CD4-positive, alpha-beta T cell (primary cell): ENCODE measurements around the gene HORMAD2. TPM values are rescaled to one million over a fixed set of nuclear protein-coding genes. Genes with fewer than 3 reads are reported as not detected.

Experiments
- ATAC-seq: fragments of 200-7000 bp; cut with Tn5 transposase; one replicate; pipeline ENCODE4 v1.10.0; 2022; ENCODE audit warnings: mild to moderate bottlenecking; ENCODE audit not compliant: poor library complexity
- CTCF ChIA-PET: fragments of 350-600 bp; sonication (Branson Sonifier 250); formaldehyde crosslinking; loops from one replicate; lab custom pipeline; 2021; ENCODE audit warnings: antibody characterized with exemption, inconsistent platforms; lab: Charles Lee
- POLR2A ChIA-PET: fragments of 350-600 bp; sonication (Branson Sonifier 250); formaldehyde crosslinking; loops from one replicate; lab custom pipeline; 2021; ENCODE audit warnings: antibody characterized with exemption, inconsistent platforms; lab: Charles Lee
- DNase-seq, 14 experiments: peaks; one replicate each; pipeline ENCODE4 v3.0.0-alpha.2; 2013 to 2020; ENCODE audit warnings: mixed read lengths in 2 of 14
- H3K27ac ChIP-seq, 2 donors: one replicate each; pipeline versions ENCODE4 v1.5.1 to v1.7.0; 2013; ENCODE audit warnings: low read length in 2 of 2, low read depth in 1 of 2, mild to moderate bottlenecking in 1 of 2
- H3K27me3 ChIP-seq, 2 experiments: 1 replicate in 1 of 2; 2 replicates in 1 of 2; pipeline versions ENCODE4 v1.6.1 to v1.7.0; 2013; ENCODE audit warnings: low read length in 2 of 2, control low read depth in 1 of 2, mild to moderate bottlenecking in 1 of 2, moderate library complexity in 1 of 2; ENCODE audit not compliant: insufficient read depth in 2 of 2, control insufficient read depth in 1 of 2
- H3K36me3 ChIP-seq: one replicate; pipeline ENCODE4 v1.6.1; 2013; ENCODE audit warnings: low read length, control low read depth; ENCODE audit not compliant: insufficient read depth
- H3K4me1 ChIP-seq: one replicate; pipeline ENCODE4 v1.6.1; 2013; ENCODE audit warnings: low read length, control low read depth; ENCODE audit not compliant: insufficient read depth
- H3K4me3 ChIP-seq: one replicate; pipeline ENCODE4 v1.5.1; 2013; ENCODE audit warnings: mild to moderate bottlenecking, low read length, moderate library complexity
- H3K9me3 ChIP-seq, 2 experiments: 1 replicate in 1 of 2; 2 replicates in 1 of 2; pipeline versions ENCODE4 v1.6.1 to v1.7.0; 2013; ENCODE audit warnings: low read length in 2 of 2, mild to moderate bottlenecking in 2 of 2, control low read depth in 1 of 2, moderate library complexity in 1 of 2; ENCODE audit not compliant: control insufficient read depth in 1 of 2, insufficient read depth in 1 of 2
- H3K27ac Mint-ChIP-seq: one replicate; pipeline ENCODE4 v1.8.0; 2020; ENCODE audit warnings: mixed read lengths
- H3K27me3 Mint-ChIP-seq: one replicate; pipeline ENCODE4 v1.8.0; 2021; ENCODE audit warnings: mixed read lengths
- H3K36me3 Mint-ChIP-seq: one replicate; pipeline ENCODE4 v1.8.0; 2021; ENCODE audit warnings: low read depth, mixed read lengths
- H3K4me1 Mint-ChIP-seq: one replicate; pipeline ENCODE4 v1.8.0; 2021; ENCODE audit warnings: low read depth, mixed read lengths
- H3K4me3 Mint-ChIP-seq: one replicate; pipeline ENCODE4 v1.8.0; 2020; ENCODE audit warnings: mild to moderate bottlenecking, mixed read lengths
- H3K9me3 Mint-ChIP-seq: one replicate; pipeline ENCODE4 v1.8.0; 2020; ENCODE audit warnings: mixed read lengths
- CTCF ChIP-seq: fragments of 200-600 bp; IDR thresholded peaks from one replicate; pipeline ENCODE4 v1.8.0; 2022; ENCODE audit warnings: antibody characterized with exemption, mild to moderate bottlenecking
- intact Hi-C, 2 experiments: fragments of 100-400 bp; cut with DNase I in 1 of 2; cut with micrococcal nuclease in 1 of 2; formaldehyde crosslinking; loops; one replicate each; pipeline versions ENCODE4 v1.15.1 to v1.9.0; 2023 to 2025; cut with DNase I, micrococcal nuclease
- total RNA-seq, 174 experiments: library from RNA in 2 of 174; stranded (reverse) in 2 of 174; gene quantifications; one replicate each; pipeline ENCODE4 v1.2.3 and lab custom pipeline; 2021 to 2026

The HORMAD2 gene
- total RNA-seq, 2 experiments from 2014 or later: not detected

GRCh38 chr22:30208631-30209603 lies 128.7 kb downstream of the HORMAD2 start:
- no peak for DNase-seq
- Histone ChIP-seq H3K27me3 (no peaks in the 10 kb centered on the region), H3K36me3 (no peaks in the 10 kb centered on the region), H3K4me3 (no peak overlapping the region), H3K4me1 (peaks cover 16% of the 10 kb centered on the region), H3K9me3 (no peaks in the 10 kb centered on the region), H3K27ac (no peak overlapping the region)
- POLR2A ChIA-PET: interaction anchor here (1.2 kb wide), 1 partner anchor 326 kb away, joined by 3 read pairs; the partner anchor contains the start of gene MTMR3
- H3K9me3 Mint-ChIP-seq: no peaks in the 10 kb centered on the region
- H3K27me3 Mint-ChIP-seq: no peaks in the 10 kb centered on the region
- H3K27ac Mint-ChIP-seq: no peak overlapping the region
- no peak for ATAC-seq
- no peak overlapping the region for H3K4me3 Mint-ChIP-seq
- no peaks in the 10 kb centered on the region for H3K36me3 Mint-ChIP-seq
- intact Hi-C loops: no loop called here
- TF ChIP-seq CTCF: no peak
- CTCF ChIA-PET: no interaction called here
- peaks cover 12% of the 10 kb centered on the region for H3K4me1 Mint-ChIP-seq

GRCh38 chr22:30209642-30210041 lies 129.4 kb downstream of the HORMAD2 start:
- no peaks in the 10 kb centered on the region for H3K36me3 Mint-ChIP-seq
- H3K27ac ChIP-seq: no peak overlapping the region
- H3K36me3 ChIP-seq: no peaks in the 10 kb centered on the region
- ATAC-seq: no peak
- H3K27me3 ChIP-seq: no peaks in the 10 kb centered on the region
- H3K27ac Mint-ChIP-seq: no peak overlapping the region
- peaks cover 16% of the 10 kb centered on the region for H3K4me1 ChIP-seq
- H3K4me3 ChIP-seq: no peak overlapping the region
- TF ChIP-seq CTCF: no peak
- ChIA-PET CTCF (no interaction called here), POLR2A (no interaction called here)
- H3K9me3 Mint-ChIP-seq: no peaks in the 10 kb centered on the region
- H3K4me3 Mint-ChIP-seq: no peak overlapping the region
- intact Hi-C loops: no loop called here
- H3K9me3 ChIP-seq: no peaks in the 10 kb centered on the region
- no peaks in the 10 kb centered on the region for H3K27me3 Mint-ChIP-seq
- no peak for DNase-seq
- H3K4me1 Mint-ChIP-seq: peaks cover 13% of the 10 kb centered on the region

- intact Hi-C loops: no loop called here
- no peak for ATAC-seq
- TF ChIP-seq CTCF: no peak
- peaks cover 16% of the 10 kb centered on the region for H3K4me1 ChIP-seq
- H3K27me3 ChIP-seq: no peaks in the 10 kb centered on the region
- CTCF ChIA-PET: no interaction called here
- H3K36me3 ChIP-seq: no peaks in the 10 kb centered on the region
- no peak overlapping the region for H3K27ac Mint-ChIP-seq
- H3K4me3 Mint-ChIP-seq: no peak overlapping the region
- no peaks in the 10 kb centered on the region for H3K27me3 Mint-ChIP-seq
- DNase-seq: peak in 2 of 14 experiments; percentile 17 to 43
- H3K4me3 ChIP-seq: no peak overlapping the region
- peaks cover 16% of the 10 kb centered on the region for H3K4me1 Mint-ChIP-seq
- H3K9me3 ChIP-seq: no peaks in the 10 kb centered on the region
- H3K36me3 Mint-ChIP-seq: no peaks in the 10 kb centered on the region
- POLR2A ChIA-PET: no interaction called here
- H3K27ac ChIP-seq: no peak overlapping the region
- no peaks in the 10 kb centered on the region for H3K9me3 Mint-ChIP-seq
Measured at GRCh38 chr22:30210235-30210909, 130.1 kb downstream of the HORMAD2 start.
